H1 (cell line): ENCODE measurements around the gene PDGFRA. TPM values are rescaled to one million over a fixed set of nuclear protein-coding genes. Genes with fewer than 3 reads are reported as not detected.

Source experiments
- CHD7 ChIP-seq: fragments of 300-600 bp; sonication (generic); IDR thresholded peaks from 2 replicates; pipeline ENCODE4 v1.7.1; 2012; ENCODE audit warnings: low read length, moderate library complexity, mild to moderate bottlenecking, inconsistent platforms; ENCODE audit not compliant: insufficient replicate concordance
- polyA plus RNA-seq, 7 experiments: library from polyadenylated mRNA; depleted of rRNA in 3 of 7; stranded (reverse) in 5 of 7; unstranded in 2 of 7; fragments of >200 nt in 5 of 7; fragments of 200-250 nt in 2 of 7; gene quantifications; 1 replicate in 5 of 7; 2 replicates in 1 of 7; 4 replicates in 1 of 7; pipeline versions ENCODE4 v1.2.1 to v1.2.3, GENCODE V29; 2011 to 2013; ENCODE audit warnings: missing spikeins in 2 of 7, mixed read lengths in 2 of 7
- total RNA-seq: library from RNA; stranded (reverse); fragmentation: NEBNext Ultra II Directional; extraction: Animal tissue kit (Norgen Biotek cat#: 25700); gene quantifications from 2 replicates; pipeline ENCODE4 v1.2.1, GENCODE V29; 2021

The PDGFRA gene
- total and polyA plus RNA-seq, 2 of the 8 experiments (the other 6 are each of a cell fraction or from before 2014, with no cell fraction given), result 1.4 to 3.4 TPM

DNA sequence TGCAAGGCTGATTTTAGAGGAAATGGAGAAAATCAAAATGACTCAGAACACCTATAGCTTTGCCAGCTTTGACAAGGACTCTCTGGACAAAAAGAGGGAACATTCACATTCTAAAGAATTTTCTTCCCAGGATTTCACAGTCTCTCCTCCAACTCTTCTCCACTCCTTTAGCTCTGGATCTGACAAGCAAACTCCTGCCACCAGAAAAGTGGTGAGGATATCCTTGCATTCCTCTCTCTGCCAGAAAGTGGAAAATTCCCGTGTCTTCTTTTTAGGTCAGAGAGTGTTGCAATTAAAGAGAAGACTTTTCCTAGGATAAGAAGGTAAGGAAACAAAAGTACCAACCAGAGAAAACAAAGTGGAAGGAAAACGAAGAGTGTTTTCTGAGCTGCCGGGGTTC lies 16.1 kb upstream of the PDGFRA start (continued):
- no peak for TF ChIP-seq CHD7
- TF ChIP-seq, all 59 proteins: peak for 0
